ENCODE measurements around the gene DIAPH1.

DIAPH1 gene

GRCh38 chr5:141512390-141512910 lies 106.3 kb downstream of the DIAPH1 start:
- Histone ChIP-seq H2AFZ (ENCODE audit: low read depth, low read length) (no peak overlapping the region), H3K4me1 (ENCODE audit: low read length) (peaks cover 55% of the 10 kb centered on the region), H3K4me3 (ENCODE audit: low read length) (no peak overlapping the region), H3K27me3 (ENCODE audit: low read depth, low read length) (no peaks in the 10 kb centered on the region), H4K20me1 (ENCODE audit: insufficient read depth, low read length) (no peaks in the 10 kb centered on the region), H3K9me3 (ENCODE audit: insufficient read depth, low read length) (no peaks in the 10 kb centered on the region), H3K9ac (ENCODE audit: low read length) (no peak overlapping the region), H3K79me2 (ENCODE audit: low read length) (no peaks in the 10 kb centered on the region), H3K36me3 (replicated peaks; ENCODE audit: low read depth, low read length) (no peaks in the 10 kb centered on the region), H3K4me2 (ENCODE audit: low read length) (no peak overlapping the region), H3K27ac (ENCODE audit: low read length) (no peak overlapping the region)
- TF ChIP-seq CTCF (IDR thresholded peaks at IDR 0.05; ENCODE audit: low read depth, low read length) (peak; percentile 72), EZH2phosphoT487 (IDR thresholded peaks at IDR 0.05; ENCODE audit: low read depth) (no peak)

- no peaks in the 10 kb centered on the region for H3K27me3 ChIP-seq (ENCODE audit: low read depth, low read length)
- H3K4me2 ChIP-seq (ENCODE audit: low read length): peak overlapping the region; percentile 18; the same call in 1 of the 2 replicates
- H3K4me3 ChIP-seq (ENCODE audit: low read length): no peak overlapping the region
- H3K4me1 ChIP-seq (ENCODE audit: low read length): peaks cover 56% of the 10 kb centered on the region
- TF ChIP-seq EZH2phosphoT487 (IDR thresholded peaks at IDR 0.05; ENCODE audit: low read depth) (no peak), CTCF (IDR thresholded peaks at IDR 0.05; ENCODE audit: low read depth, low read length) (no peak)
- no peak overlapping the region for H2AFZ ChIP-seq (ENCODE audit: low read depth, low read length)
- no peak overlapping the region for H3K27ac ChIP-seq (ENCODE audit: low read length)
- H3K79me2 ChIP-seq (ENCODE audit: low read length): no peaks in the 10 kb centered on the region
- H3K9me3 ChIP-seq (ENCODE audit: insufficient read depth, low read length): no peaks in the 10 kb centered on the region
- H3K36me3 ChIP-seq (replicated peaks; ENCODE audit: low read depth, low read length): no peaks in the 10 kb centered on the region
- no peaks in the 10 kb centered on the region for H4K20me1 ChIP-seq (ENCODE audit: insufficient read depth, low read length)
- no peak overlapping the region for H3K9ac ChIP-seq (ENCODE audit: low read length)
These were observed 107.0 kb downstream of the DIAPH1 start for GRCh38 chr5:141511771-141512325.

GRCh38 chr5:141510850-141511601 lies 107.8 kb downstream of the DIAPH1 start:
- Histone ChIP-seq H2AFZ (ENCODE audit: low read depth, low read length) (no peak overlapping the region), H3K27ac (ENCODE audit: low read length) (no peak overlapping the region), H3K27me3 (ENCODE audit: low read depth, low read length) (no peaks in the 10 kb centered on the region), H3K9me3 (ENCODE audit: insufficient read depth, low read length) (no peaks in the 10 kb centered on the region), H3K4me3 (ENCODE audit: low read length) (no peak overlapping the region), H4K20me1 (ENCODE audit: insufficient read depth, low read length) (no peaks in the 10 kb centered on the region), H3K4me2 (ENCODE audit: low read length) (peak overlapping the region; percentile 18), H3K4me1 (ENCODE audit: low read length) (peaks cover 56% of the 10 kb centered on the region), H3K36me3 (replicated peaks; ENCODE audit: low read depth, low read length) (no peaks in the 10 kb centered on the region), H3K9ac (ENCODE audit: low read length) (no peak overlapping the region), H3K79me2 (ENCODE audit: low read length) (no peaks in the 10 kb centered on the region)
- TF ChIP-seq EZH2phosphoT487 (IDR thresholded peaks at IDR 0.05; ENCODE audit: low read depth) (no peak), CTCF (IDR thresholded peaks at IDR 0.05; ENCODE audit: low read depth, low read length) (no peak)

- Histone ChIP-seq H3K36me3 (replicated peaks; ENCODE audit: low read depth, low read length) (no peaks in the 10 kb centered on the region), H3K9me3 (ENCODE audit: insufficient read depth, low read length) (no peaks in the 10 kb centered on the region), H3K4me2 (ENCODE audit: low read length) (no peak overlapping the region), H2AFZ (ENCODE audit: low read depth, low read length) (no peak overlapping the region), H4K20me1 (ENCODE audit: insufficient read depth, low read length) (no peaks in the 10 kb centered on the region), H3K27ac (ENCODE audit: low read length) (no peak overlapping the region), H3K9ac (ENCODE audit: low read length) (no peak overlapping the region), H3K27me3 (ENCODE audit: low read depth, low read length) (no peaks in the 10 kb centered on the region), H3K4me3 (ENCODE audit: low read length) (no peak overlapping the region), H3K4me1 (ENCODE audit: low read length) (peaks cover 56% of the 10 kb centered on the region), H3K79me2 (ENCODE audit: low read length) (no peaks in the 10 kb centered on the region)
- TF ChIP-seq CTCF (IDR thresholded peaks at IDR 0.05; ENCODE audit: low read depth, low read length) (no peak), EZH2phosphoT487 (IDR thresholded peaks at IDR 0.05; ENCODE audit: low read depth) (no peak)
These were observed 108.6 kb downstream of the DIAPH1 start for GRCh38 chr5:141510160-141510559.

All from OCI-LY3 (cell line).